Fibroblast of the conjunctiva (primary cell): Measurements from ENCODE around the gene TRDN.

Experiments
- DNase-seq: peaks from one replicate; pipeline ENCODE4 v3.0.0-alpha.2; 2010; ENCODE audit warnings: low read depth

TRDN gene

GRCh38 chr6:123168892-123169773 is 467.6 kb downstream of the TRDN start:
- DNase-seq: no peak

DNA sequence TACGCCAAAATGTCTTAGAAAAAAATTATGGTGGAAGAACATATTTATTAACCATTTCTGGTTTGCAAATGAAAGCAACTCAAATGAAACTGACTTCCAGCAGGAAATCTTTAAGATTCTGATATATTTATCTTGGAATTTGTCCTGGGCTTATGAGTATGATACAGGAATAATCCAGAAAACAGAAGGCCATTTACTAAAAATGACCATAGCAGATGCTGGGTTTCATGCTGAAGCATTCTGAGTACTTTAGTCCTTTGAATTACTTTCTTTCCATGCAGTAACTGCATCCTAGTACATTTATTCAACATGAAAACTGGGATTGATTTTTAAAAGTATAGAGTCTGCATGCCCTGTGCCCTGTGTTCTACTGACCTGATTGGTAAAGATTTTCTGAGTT is 468.3 kb downstream of the TRDN start:
- no peak for DNase-seq
